Adrenal gland (tissue), 5 donors: ENCODE measurements around the gene ENTPD8.

Source experiments
- POLR2A ChIP-seq, 2 donors: fragments of 450-650 bp; IDR thresholded peaks; one replicate each; pipeline ENCODE4 v1.6.1; 2017; ENCODE audit warnings: antibody characterized with exemption in 2 of 2, mild to moderate bottlenecking in 2 of 2, moderate library complexity in 1 of 2
- TF ChIP-seq, protein P1 (sequence below), 6 experiments: fragments of 450-650 bp in 4 of 6; fragments of 200-600 bp in 2 of 6; sonication (generic) in 1 of 6; IDR thresholded peaks; 1 replicate in 5 of 6; 2 replicates in 1 of 6; pipeline versions ENCODE4 v1.5.1 to v1.8.0; 2016 to 2021; ENCODE audit warnings: antibody characterized with exemption in 6 of 6, mild to moderate bottlenecking in 2 of 6, moderate library complexity in 1 of 6
- donor health status: DM: no; HTN: no; CAD: no.

DNA sequence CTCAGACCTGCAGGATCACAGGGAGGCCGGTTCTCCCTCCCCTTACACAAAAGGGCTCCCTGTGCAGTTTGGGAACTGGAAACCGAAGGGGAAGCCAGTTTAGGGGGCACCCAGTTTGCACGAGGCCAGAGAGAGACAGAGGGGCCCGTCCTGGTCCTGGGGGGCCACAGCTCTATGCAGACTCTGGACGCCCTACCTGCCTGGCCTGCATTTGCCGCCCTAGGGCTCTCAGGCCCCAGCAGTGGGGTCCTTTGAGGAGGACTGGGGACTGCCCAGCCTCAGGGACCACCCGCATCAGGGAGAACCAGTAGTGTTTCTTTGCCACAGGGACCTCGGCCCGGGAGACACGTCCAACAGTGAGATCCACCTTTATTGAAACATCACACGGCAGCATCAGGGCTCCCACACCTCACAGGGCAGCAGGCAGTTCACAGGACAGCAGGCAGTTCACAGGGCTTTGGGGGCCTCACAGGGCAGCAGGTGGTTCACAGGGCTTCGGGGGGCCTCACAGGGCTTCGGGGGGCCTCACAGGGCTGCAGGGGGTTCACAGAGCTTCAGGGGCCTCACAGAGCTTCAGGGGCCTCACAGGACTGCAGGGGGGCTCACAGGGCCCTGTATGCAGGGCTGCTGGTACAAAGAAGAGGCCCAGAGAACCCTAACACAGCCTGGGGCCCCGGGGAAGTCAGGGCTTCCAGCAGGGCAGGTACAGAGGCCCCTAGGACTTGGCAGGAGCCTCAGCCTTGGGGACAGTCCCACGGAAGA is 18.6 kb upstream of the ENTPD8 start:
- TF ChIP-seq, protein P1, sequence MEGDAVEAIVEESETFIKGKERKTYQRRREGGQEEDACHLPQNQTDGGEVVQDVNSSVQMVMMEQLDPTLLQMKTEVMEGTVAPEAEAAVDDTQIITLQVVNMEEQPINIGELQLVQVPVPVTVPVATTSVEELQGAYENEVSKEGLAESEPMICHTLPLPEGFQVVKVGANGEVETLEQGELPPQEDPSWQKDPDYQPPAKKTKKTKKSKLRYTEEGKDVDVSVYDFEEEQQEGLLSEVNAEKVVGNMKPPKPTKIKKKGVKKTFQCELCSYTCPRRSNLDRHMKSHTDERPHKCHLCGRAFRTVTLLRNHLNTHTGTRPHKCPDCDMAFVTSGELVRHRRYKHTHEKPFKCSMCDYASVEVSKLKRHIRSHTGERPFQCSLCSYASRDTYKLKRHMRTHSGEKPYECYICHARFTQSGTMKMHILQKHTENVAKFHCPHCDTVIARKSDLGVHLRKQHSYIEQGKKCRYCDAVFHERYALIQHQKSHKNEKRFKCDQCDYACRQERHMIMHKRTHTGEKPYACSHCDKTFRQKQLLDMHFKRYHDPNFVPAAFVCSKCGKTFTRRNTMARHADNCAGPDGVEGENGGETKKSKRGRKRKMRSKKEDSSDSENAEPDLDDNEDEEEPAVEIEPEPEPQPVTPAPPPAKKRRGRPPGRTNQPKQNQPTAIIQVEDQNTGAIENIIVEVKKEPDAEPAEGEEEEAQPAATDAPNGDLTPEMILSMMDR (IDR thresholded peaks at IDR 0.05), result no peak
- peak in 1 of 2 donors; percentile 4 for TF ChIP-seq POLR2A (IDR thresholded peaks at IDR 0.05)
